Smooth muscle cell (in vitro differentiated cells): Measurements from ENCODE around the gene BSDC1. TPM values are rescaled to one million over a fixed set of nuclear protein-coding genes. Genes with fewer than 3 reads are reported as not detected.
A peak's percentile ranks its signal among the peaks of the same experiment; 100 is the strongest.

ENCODE experiments used
- DNase-seq: peaks from one replicate; lab custom pipeline; 2025; ENCODE audit not compliant: unreplicated experiment; lab: John Stamatoyannopoulos, UW
- H2AFZ ChIP-seq: fragments of 200-600 bp; sonication (generic); 2 replicates; pipeline ENCODE4 v1.6.0; 2016; ENCODE audit warnings: antibody characterized with exemption, low read depth, mild to moderate bottlenecking
- H3F3A ChIP-seq: fragments of 200-600 bp; sonication (generic); 2 replicates; pipeline ENCODE4 v1.6.0; 2017; ENCODE audit warnings: antibody characterized with exemption, low read depth
- H3K27ac ChIP-seq: fragments of 200-600 bp; sonication (generic); 2 replicates; pipeline ENCODE4 v1.5.1; 2016; ENCODE audit warnings: low read depth, mild to moderate bottlenecking
- H3K27me3 ChIP-seq: fragments of 200-600 bp; sonication (generic); 2 replicates; pipeline ENCODE4 v1.6.1; 2016; ENCODE audit warnings: low read depth, mild to moderate bottlenecking
- H3K36me3 ChIP-seq: fragments of 200-600 bp; sonication (generic); 2 replicates; pipeline ENCODE4 v1.5.1; 2016; ENCODE audit warnings: low read depth
- H3K4me1 ChIP-seq: fragments of 200-600 bp; sonication (generic); 2 replicates; pipeline ENCODE4 v1.5.1; 2016; ENCODE audit warnings: low read depth
- H3K4me2 ChIP-seq: fragments of 200-600 bp; sonication (generic); 2 replicates; pipeline ENCODE4 v1.6.0; 2016; ENCODE audit warnings: mild to moderate bottlenecking
- H3K4me3 ChIP-seq: fragments of 200-600 bp; sonication (generic); 2 replicates; pipeline ENCODE4 v1.5.1; 2016; ENCODE audit warnings: mild to moderate bottlenecking
- H3K79me2 ChIP-seq: fragments of 200-600 bp; sonication (generic); 2 replicates; pipeline ENCODE4 v1.6.0; 2016; ENCODE audit warnings: low read depth, mild to moderate bottlenecking
- H3K9ac ChIP-seq: fragments of 200-600 bp; sonication (generic); 2 replicates; pipeline ENCODE4 v1.6.0; 2016; ENCODE audit warnings: low read depth
- H3K9me3 ChIP-seq: fragments of 200-600 bp; sonication (generic); replicated peaks from 2 replicates; pipeline ENCODE4 v1.5.1; 2016; ENCODE audit warnings: low read depth
- H4K20me1 ChIP-seq: fragments of 200-600 bp; sonication (generic); 2 replicates; pipeline ENCODE4 v1.6.0; 2016; ENCODE audit warnings: low read depth
- WGBS: methylation state at CpG from one replicate; pipeline ENCODE4 v1.1.7; 2016; ENCODE audit warnings: low lambda C conversion rate; 5-methylcytosine and 5-hydroxymethylcytosine counted together
- polyA plus RNA-seq: library from polyadenylated mRNA; unstranded; fragments of >200 nt; fragmentation: Nextera tagmentation; extraction: Ambion mirVana; gene quantifications from 2 replicates; pipeline ENCODE4 v1.2.1, GENCODE V29; 2016
- total RNA-seq: library from RNA; depleted of rRNA; stranded (reverse); fragments of >200 nt; gene quantifications from 2 replicates; pipeline ENCODE4 v1.2.3, GENCODE V29; 2014
- TF ChIP-seq, protein P1 (sequence below): fragments of 200-600 bp; sonication (generic); IDR thresholded peaks from 2 replicates; pipeline ENCODE4 v1.5.1; 2017; ENCODE audit warnings: borderline replicate concordance, mild to moderate bottlenecking, antibody characterized with exemption; ENCODE audit not compliant: insufficient read depth, poor library complexity, severe bottlenecking

The BSDC1 gene
- total and polyA plus RNA-seq, 2 experiments from 2014 or later: 45.4 to 57.3 TPM

DNA sequence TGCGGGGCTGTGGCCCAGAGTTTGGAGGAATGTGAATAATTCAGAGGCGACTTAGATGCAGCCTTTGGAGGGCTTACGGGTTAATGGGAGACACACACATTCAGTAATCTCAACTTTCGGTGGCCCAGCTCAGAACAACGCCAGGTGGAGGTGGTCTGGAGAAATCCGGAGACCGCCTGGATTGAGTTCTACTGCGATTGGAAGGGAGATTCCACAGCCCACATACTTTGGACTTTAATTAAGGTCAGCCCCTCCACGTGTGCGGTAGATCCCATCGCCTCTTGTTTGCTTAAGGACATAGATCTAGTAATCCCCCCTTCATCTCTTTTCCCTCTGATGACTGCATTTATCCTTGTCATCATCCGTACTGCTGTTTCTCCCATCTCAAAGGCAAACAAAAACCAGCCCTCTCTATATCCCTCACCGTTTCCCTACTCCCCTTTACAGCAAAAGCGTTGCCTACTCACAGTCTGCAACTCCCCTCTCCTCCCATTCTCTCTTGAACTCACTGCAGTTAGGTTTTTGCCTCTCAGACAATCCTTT, 720 bp upstream of the BSDC1 start:
- no peaks in the 10 kb centered on the region for H3K9me3 ChIP-seq
- H3K36me3 ChIP-seq: no peaks in the 10 kb centered on the region
- H3K27ac ChIP-seq: peak overlapping the region; percentile 96
- no peak for DNase-seq
- peak overlapping the region; percentile 89 for H3K4me2 ChIP-seq
- H3K4me3 ChIP-seq: peak overlapping the region; percentile 82
- H3K27me3 ChIP-seq: no peaks in the 10 kb centered on the region
- no peaks in the 10 kb centered on the region for H3F3A ChIP-seq
- peaks cover 11% of the 10 kb centered on the region for H4K20me1 ChIP-seq
- peak overlapping the region; percentile 88 for H2AFZ ChIP-seq
- WGBS: under 1% methylated on average over 14 of the region's 14 CpGs
- H3K4me1 ChIP-seq: peaks cover 7% of the 10 kb centered on the region
- TF ChIP-seq, protein P1, sequence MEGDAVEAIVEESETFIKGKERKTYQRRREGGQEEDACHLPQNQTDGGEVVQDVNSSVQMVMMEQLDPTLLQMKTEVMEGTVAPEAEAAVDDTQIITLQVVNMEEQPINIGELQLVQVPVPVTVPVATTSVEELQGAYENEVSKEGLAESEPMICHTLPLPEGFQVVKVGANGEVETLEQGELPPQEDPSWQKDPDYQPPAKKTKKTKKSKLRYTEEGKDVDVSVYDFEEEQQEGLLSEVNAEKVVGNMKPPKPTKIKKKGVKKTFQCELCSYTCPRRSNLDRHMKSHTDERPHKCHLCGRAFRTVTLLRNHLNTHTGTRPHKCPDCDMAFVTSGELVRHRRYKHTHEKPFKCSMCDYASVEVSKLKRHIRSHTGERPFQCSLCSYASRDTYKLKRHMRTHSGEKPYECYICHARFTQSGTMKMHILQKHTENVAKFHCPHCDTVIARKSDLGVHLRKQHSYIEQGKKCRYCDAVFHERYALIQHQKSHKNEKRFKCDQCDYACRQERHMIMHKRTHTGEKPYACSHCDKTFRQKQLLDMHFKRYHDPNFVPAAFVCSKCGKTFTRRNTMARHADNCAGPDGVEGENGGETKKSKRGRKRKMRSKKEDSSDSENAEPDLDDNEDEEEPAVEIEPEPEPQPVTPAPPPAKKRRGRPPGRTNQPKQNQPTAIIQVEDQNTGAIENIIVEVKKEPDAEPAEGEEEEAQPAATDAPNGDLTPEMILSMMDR: no peak
- peak overlapping the region; percentile 98 for H3K9ac ChIP-seq
- H3K79me2 ChIP-seq: peaks cover 40% of the 10 kb centered on the region

DNA sequence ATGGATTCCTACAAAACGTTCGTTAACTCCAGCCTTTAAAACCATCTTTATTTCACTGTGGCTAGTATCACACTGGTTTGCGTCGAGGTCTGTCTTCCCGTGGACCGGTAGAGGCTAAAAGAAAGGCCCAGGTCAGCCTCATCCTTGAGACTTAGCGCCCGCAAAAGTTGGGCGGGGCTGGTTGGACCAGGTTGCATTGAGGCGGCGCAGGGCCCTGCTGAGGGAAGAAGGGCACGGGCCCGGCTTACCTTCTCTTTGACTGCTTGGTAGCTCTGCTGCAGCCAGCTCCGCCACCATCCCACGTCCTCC, 455 bp downstream of the BSDC1 start:
- Histone ChIP-seq H4K20me1 (peaks cover 20% of the 10 kb centered on the region), H3K79me2 (peaks cover 43% of the 10 kb centered on the region), H3K4me2 (peak overlapping the region; percentile 97), H3K27ac (peak overlapping the region; percentile 96), H3K9ac (peak overlapping the region; percentile 98), H3K4me1 (peaks cover 7% of the 10 kb centered on the region), H3K36me3 (no peaks in the 10 kb centered on the region), H3F3A (no peaks in the 10 kb centered on the region), H2AFZ (peak overlapping the region; percentile 85), H3K9me3 (no peaks in the 10 kb centered on the region), H3K27me3 (no peaks in the 10 kb centered on the region), H3K4me3 (peak overlapping the region; percentile 82)
- 5% methylated on average over 13 of the region's 15 CpGs for WGBS
- TF ChIP-seq, protein P1: no peak
- no peak for DNase-seq

DNA sequence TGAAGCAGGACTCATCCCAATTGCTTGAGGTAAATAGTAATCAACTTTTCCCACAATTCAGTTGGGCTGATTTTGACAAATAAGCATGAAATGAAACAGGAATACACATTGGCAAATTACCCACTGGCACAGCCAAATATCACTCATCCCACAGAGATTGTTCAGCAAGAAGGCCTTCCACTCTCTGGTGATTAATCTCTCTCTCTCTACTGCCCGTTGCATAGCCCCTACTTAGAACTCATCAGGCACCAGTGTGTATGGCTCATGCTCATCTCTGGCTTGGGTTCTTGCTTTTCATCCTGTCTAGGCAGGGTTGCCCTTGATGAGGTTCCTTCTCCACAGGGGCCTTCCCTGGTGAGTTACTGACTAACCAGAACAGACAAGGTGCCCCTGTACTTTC, 1.1 kb downstream of the BSDC1 start:
- WGBS: 100% methylated on average over 1 of the region's 1 CpG
- Histone ChIP-seq H3F3A (no peaks in the 10 kb centered on the region), H4K20me1 (peaks cover 20% of the 10 kb centered on the region), H3K9me3 (no peaks in the 10 kb centered on the region), H3K27ac (peak overlapping the region; percentile 96), H2AFZ (no peak overlapping the region), H3K4me1 (peaks cover 7% of the 10 kb centered on the region), H3K4me3 (peak overlapping the region; percentile 82), H3K9ac (peak overlapping the region; percentile 98), H3K79me2 (peaks cover 43% of the 10 kb centered on the region), H3K36me3 (no peaks in the 10 kb centered on the region), H3K27me3 (no peaks in the 10 kb centered on the region), H3K4me2 (peak overlapping the region; percentile 97)
- DNase-seq: no peak
- TF ChIP-seq, protein P1: no peak

DNA sequence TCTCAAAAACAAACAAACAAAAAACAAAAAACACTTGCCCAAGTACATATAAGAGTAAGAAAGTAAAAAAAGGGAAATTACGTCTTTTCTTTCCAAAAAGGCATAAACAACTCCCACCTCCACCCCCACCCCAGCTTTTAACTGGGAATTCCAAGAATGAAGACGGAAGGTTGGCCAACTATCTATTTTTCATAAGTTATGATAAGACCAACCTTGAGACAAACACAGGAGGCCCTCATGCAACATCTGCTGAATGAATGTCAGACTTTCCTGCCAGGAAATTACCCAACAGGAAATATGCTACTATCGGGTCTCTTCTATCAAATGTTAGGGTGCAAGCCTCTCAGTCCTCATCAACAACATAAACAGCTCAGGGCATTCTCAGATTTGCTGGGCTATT, 1.9 kb downstream of the BSDC1 start:
- peaks cover 25% of the 10 kb centered on the region for H4K20me1 ChIP-seq
- H3K9ac ChIP-seq: no peak overlapping the region
- no peaks in the 10 kb centered on the region for H3K36me3 ChIP-seq

More for the DNA sequence above, 1.9 kb downstream of the BSDC1 start:
- Histone ChIP-seq H3K9me3 (no peaks in the 10 kb centered on the region), H3K4me3 (no peak overlapping the region), H3K4me1 (peaks cover 7% of the 10 kb centered on the region), H2AFZ (no peak overlapping the region), H3K27me3 (no peaks in the 10 kb centered on the region), H3K27ac (no peak overlapping the region), H3F3A (no peaks in the 10 kb centered on the region), H3K79me2 (peaks cover 43% of the 10 kb centered on the region), H3K4me2 (no peak overlapping the region)
- 96% methylated on average over 3 of the region's 3 CpGs for WGBS
- TF ChIP-seq, protein P1: no peak
- DNase-seq: no peak
